Fibroblast of pulmonary artery (primary cell): ENCODE results near the gene LRMDA.
A peak's percentile ranks its signal among the peaks of the same experiment; 100 is the strongest.
"Not testable (repeated sequence)": the region's sequence is repeated elsewhere in the genome, so short reads cannot be mapped to it uniquely, and the experiment has no call there.

Experiments used
- DNase-seq: peaks from one replicate; pipeline ENCODE4 v3.0.0-alpha.2; 2010; ENCODE audit warnings: low read depth
- H3K4me3 ChIP-seq: replicated peaks from 2 replicates; pipeline ENCODE4 v1.5.1; 2011; ENCODE audit warnings: low read depth, mild to moderate bottlenecking, control low read depth, low read length, moderate library complexity
- TF ChIP-seq, protein P1 (sequence below): IDR thresholded peaks from 2 replicates; pipeline ENCODE4 v1.5.1; 2011; ENCODE audit warnings: mild to moderate bottlenecking, control low read depth, low read length, inconsistent platforms; ENCODE audit errors: missing control alignments

The LRMDA gene

DNA sequence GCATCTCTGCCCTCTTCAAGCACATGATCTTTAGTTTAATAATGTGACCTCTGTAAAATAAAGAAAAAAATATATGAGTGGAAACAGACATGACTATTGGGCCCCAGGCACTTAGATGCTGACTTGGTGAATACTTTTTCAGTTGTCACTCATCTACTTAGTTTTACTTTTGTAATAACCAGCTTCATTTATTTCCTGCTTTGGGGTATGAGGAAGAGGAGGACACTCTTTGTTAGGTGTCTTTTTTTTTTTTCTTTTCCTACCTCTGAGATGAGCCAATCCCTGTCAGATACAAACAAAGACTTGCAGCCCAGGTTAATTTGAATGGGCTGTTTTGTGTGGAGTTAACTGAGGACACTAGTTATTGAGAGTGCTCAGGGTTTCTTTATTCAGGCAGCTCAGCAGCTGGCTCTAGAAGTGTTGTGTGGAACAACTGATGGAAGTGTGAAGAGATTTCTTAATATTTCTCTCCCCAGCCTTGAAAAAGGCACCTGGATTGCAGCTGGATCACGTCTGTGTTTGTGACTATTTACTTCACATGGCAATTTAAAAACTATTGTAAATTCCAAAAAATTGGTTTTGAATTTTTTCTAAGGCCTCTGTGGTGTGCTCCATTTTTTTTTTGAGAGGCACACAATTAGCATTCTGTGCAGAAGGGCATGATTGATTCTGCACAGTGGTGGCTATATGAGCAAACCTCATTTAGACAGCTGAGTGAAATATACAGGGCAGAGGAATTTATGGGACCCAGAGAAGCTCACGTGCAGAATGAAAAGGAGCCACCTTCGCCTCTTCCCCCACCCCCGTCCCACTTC, 333.8 kb downstream of the LRMDA start:
- H3K4me3 ChIP-seq = no peak overlapping the region
- TF ChIP-seq, protein P1, sequence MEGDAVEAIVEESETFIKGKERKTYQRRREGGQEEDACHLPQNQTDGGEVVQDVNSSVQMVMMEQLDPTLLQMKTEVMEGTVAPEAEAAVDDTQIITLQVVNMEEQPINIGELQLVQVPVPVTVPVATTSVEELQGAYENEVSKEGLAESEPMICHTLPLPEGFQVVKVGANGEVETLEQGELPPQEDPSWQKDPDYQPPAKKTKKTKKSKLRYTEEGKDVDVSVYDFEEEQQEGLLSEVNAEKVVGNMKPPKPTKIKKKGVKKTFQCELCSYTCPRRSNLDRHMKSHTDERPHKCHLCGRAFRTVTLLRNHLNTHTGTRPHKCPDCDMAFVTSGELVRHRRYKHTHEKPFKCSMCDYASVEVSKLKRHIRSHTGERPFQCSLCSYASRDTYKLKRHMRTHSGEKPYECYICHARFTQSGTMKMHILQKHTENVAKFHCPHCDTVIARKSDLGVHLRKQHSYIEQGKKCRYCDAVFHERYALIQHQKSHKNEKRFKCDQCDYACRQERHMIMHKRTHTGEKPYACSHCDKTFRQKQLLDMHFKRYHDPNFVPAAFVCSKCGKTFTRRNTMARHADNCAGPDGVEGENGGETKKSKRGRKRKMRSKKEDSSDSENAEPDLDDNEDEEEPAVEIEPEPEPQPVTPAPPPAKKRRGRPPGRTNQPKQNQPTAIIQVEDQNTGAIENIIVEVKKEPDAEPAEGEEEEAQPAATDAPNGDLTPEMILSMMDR = no peak
- DNase-seq = no peak

DNA sequence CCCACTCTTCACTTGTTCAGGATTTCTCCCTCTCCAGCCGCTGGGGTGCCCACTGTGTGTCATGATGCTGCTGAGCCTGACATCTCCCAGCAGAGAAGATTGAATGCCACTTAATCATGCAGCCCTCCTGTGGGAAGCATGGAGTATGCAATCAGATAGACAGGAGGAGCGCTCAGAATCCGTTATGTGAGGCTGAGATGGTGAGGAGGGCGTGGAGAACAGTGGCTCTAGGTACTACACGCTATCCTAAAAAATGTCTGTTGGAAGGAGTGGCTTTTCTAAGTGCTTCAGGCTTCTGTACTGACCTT, 334.3 kb downstream of the LRMDA start:
- no peak overlapping the region for H3K4me3 ChIP-seq
- TF ChIP-seq, protein P1 = no peak
- DNase-seq = no peak

DNA sequence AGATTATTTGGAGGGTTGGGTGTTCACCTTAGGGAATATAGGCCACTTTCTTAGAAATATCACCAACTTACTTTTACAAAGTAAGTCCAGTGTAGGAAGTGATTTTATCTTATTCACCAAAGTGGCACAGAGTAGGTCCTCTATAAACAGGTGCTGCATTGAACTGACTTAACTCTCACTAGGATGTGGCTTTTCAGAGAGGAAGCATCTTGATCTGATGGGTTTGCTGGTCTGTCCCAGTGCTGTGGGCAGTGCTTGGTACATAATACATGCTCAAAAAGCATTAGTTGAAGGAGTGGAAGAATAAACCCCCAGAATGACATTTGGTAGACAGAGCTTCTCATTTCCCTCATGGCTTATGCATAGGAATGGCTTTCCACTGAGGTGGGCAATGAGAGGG, 334.7 kb downstream of the LRMDA start:
- no peak for DNase-seq
- TF ChIP-seq, protein P1 = no peak

DNA sequence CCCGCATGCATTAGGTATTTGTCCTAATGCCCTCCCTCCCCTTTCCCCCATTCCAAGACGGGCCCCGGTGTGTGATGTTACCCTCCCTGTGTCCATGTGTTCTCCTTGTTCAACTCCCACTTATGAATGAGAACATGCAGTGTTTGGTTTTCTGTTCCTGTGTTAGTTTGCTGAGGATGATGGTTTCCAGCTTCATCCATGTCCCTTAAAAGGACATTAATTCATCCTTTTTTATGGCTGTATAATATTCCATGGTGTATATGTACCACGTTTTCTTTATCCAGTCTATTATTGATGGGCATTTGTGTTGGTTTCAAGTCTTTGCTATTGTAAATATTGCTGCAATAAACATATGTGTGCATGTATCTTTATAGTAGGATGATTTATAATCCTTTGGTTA, 335.3 kb downstream of the LRMDA start:
- not testable (repeated sequence) for H3K4me3 ChIP-seq, DNase-seq

More for the DNA sequence above, 334.7 kb downstream of the LRMDA start:
- no peak overlapping the region for H3K4me3 ChIP-seq

DNA sequence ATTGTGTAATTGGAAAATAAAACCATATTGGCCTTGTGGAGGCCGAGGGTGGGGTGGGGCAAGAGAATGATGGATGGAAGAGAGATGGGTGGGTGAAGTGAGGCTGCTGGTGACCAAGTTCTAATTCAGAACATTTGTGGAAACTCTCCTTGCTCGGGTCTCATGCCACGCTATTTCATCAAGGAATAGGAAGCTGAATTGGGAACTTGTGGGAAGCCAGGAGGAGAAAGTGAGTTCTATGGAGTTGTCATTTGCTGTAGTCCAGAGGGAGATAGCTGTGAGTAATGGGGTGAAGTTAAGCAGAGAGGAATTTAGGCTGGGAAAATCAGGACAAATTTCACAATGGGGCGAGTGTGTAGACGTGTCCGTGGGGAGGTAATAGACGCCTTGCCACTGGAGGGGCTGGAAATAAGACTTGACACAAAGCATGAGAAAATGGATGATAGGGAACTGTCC, 339.2 kb downstream of the LRMDA start:
- TF ChIP-seq, protein P1 = no peak
- no peak overlapping the region for H3K4me3 ChIP-seq
- DNase-seq = peak; percentile 12

DNA sequence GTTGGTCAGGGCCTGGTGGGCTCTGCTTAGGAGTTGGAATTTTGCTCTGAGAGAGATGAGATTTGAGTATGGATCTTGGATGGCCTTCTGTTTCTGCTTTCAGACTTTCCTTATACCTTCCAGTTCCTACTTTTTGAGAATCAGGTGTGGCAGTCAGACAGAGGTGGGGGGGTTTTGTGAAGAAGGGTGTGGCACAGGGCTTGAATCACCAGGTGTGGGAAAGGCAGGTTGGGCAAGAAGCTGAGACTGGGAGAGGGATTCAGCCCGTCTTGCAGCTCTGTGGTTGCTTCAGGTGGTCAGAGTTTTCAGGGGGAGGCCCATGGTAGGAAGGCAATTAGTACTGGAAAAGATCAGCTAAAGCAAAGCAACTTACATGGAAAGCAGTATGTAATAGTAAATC, 340.2 kb downstream of the LRMDA start:
- TF ChIP-seq, protein P1 = no peak
- no peak for DNase-seq
- H3K4me3 ChIP-seq = no peak overlapping the region

DNA sequence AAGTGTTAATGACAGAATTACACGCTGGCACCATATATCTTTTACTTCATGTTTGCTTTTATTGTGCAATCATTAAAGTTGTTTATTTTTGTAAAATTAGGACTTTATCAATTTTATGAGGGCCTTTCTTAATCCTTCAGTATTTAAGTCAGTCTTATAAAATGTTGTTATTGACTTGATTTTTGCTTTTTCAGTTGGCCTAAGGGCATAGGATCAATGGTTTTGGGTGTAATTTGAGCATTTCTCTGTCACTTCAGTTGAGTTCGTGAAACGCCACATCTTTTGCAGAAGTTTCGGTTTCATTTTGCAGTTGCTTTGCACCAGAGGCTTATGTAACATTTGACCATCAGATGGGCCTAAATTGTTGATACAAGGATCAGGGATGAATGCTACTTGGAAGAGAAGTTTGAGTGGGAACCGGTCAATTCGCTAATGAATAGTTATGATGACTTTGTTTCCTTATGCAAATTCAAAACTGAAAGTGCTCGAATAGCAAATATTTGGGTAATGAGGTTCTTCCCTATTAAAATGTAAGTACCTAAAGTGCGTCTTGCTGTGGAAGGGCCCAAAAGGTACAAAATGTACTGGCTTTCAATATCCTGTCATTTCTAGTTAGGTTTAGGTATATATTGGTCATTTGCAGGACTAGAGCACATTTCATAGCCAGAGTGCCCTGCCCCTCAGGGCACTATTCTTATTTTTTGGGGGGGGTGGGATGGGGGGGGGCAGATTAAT, 340.9 kb downstream of the LRMDA start:
- TF ChIP-seq, protein P1 = no peak
- no peak for DNase-seq
- H3K4me3 ChIP-seq = no peak overlapping the region
